ENCODE measurements around the gene RENBP.

RENBP gene

GRCh38 chrX:153960786-153961185, 16.3 kb upstream of the RENBP start:
- TF ChIP-seq TEAD4 (IDR thresholded peaks at IDR 0.05) (no peak), TAF1 (IDR thresholded peaks at IDR 0.05; ENCODE audit: low read depth) (no peak), REST (IDR thresholded peaks at IDR 0.05; ENCODE audit: low read depth) (no peak), NFIC (IDR thresholded peaks at IDR 0.05) (no peak), ZBTB7A (IDR thresholded peaks at IDR 0.05; ENCODE audit: low read depth) (no peak), YY1 (IDR thresholded peaks at IDR 0.05; ENCODE audit: low read depth) (no peak), FOXM1 (IDR thresholded peaks at IDR 0.05; ENCODE audit: borderline replicate concordance, low read depth) (no peak), TCF12 (IDR thresholded peaks at IDR 0.05; ENCODE audit: low read depth) (no peak), MAX (IDR thresholded peaks at IDR 0.05) (no peak)

GRCh38 chrX:153960077-153960476, 15.6 kb upstream of the RENBP start:
- no peak for TF ChIP-seq TCF12 (IDR thresholded peaks at IDR 0.05; ENCODE audit: low read depth)
- TF ChIP-seq TEAD4 (IDR thresholded peaks at IDR 0.05), result no peak
- TF ChIP-seq ZBTB7A (IDR thresholded peaks at IDR 0.05; ENCODE audit: low read depth), result no peak
- no peak for TF ChIP-seq MAX (IDR thresholded peaks at IDR 0.05)
- no peak for TF ChIP-seq NFIC (IDR thresholded peaks at IDR 0.05)
- no peak for TF ChIP-seq TAF1 (IDR thresholded peaks at IDR 0.05; ENCODE audit: low read depth)
- TF ChIP-seq CEBPB (IDR thresholded peaks at IDR 0.05), result no peak
- no peak for TF ChIP-seq REST (IDR thresholded peaks at IDR 0.05; ENCODE audit: low read depth)
- TF ChIP-seq RAD21 (IDR thresholded peaks at IDR 0.05; ENCODE audit: low read depth), result no peak
- TF ChIP-seq YY1 (IDR thresholded peaks at IDR 0.05; ENCODE audit: low read depth), result no peak
- no peak for TF ChIP-seq CREB1 (IDR thresholded peaks at IDR 0.05; ENCODE audit: low read depth)
- TF ChIP-seq EP300 (IDR thresholded peaks at IDR 0.05; ENCODE audit: borderline replicate concordance), result no peak
- TF ChIP-seq USF1 (IDR thresholded peaks at IDR 0.05), result no peak
- TF ChIP-seq EGR1 (IDR thresholded peaks at IDR 0.05), result no peak
- TF ChIP-seq FOXM1 (IDR thresholded peaks at IDR 0.05; ENCODE audit: borderline replicate concordance, low read depth), result no peak

GRCh38 chrX:153959649-153960048, 15.2 kb upstream of the RENBP start:
- TF ChIP-seq TAF1 (IDR thresholded peaks at IDR 0.05; ENCODE audit: low read depth) (no peak), FOXM1 (IDR thresholded peaks at IDR 0.05; ENCODE audit: borderline replicate concordance, low read depth) (no peak), CEBPB (IDR thresholded peaks at IDR 0.05) (no peak), RAD21 (IDR thresholded peaks at IDR 0.05; ENCODE audit: low read depth) (no peak), ZBTB7A (IDR thresholded peaks at IDR 0.05; ENCODE audit: low read depth) (no peak), NFIC (IDR thresholded peaks at IDR 0.05) (no peak), CREB1 (IDR thresholded peaks at IDR 0.05; ENCODE audit: low read depth) (no peak), USF1 (IDR thresholded peaks at IDR 0.05) (no peak), MAX (IDR thresholded peaks at IDR 0.05) (no peak), TCF12 (IDR thresholded peaks at IDR 0.05; ENCODE audit: low read depth) (no peak), YY1 (IDR thresholded peaks at IDR 0.05; ENCODE audit: low read depth) (no peak)

- TF ChIP-seq RAD21 (IDR thresholded peaks at IDR 0.05; ENCODE audit: low read depth), result no peak
- no peak for TF ChIP-seq REST (IDR thresholded peaks at IDR 0.05; ENCODE audit: low read depth)
- TF ChIP-seq CEBPB (IDR thresholded peaks at IDR 0.05), result no peak
- no peak for TF ChIP-seq USF1 (IDR thresholded peaks at IDR 0.05)
- TF ChIP-seq MAX (IDR thresholded peaks at IDR 0.05), result no peak
- TF ChIP-seq EGR1 (IDR thresholded peaks at IDR 0.05), result no peak
- TF ChIP-seq ZBTB7A (IDR thresholded peaks at IDR 0.05; ENCODE audit: low read depth), result no peak
- no peak for TF ChIP-seq TCF12 (IDR thresholded peaks at IDR 0.05; ENCODE audit: low read depth)
- no peak for TF ChIP-seq CREB1 (IDR thresholded peaks at IDR 0.05; ENCODE audit: low read depth)
- no peak for TF ChIP-seq NFIC (IDR thresholded peaks at IDR 0.05)
These were observed 14.2 kb upstream of the RENBP start for GRCh38 chrX:153958605-153959004.

Measured in Ishikawa (cell line).